ENCODE measurements around the gene ADAM15.

Gene ADAM15

GRCh38 chr1:155022927-155023236 lies 28.2 kb upstream of the ADAM15 start:
- Histone ChIP-seq H3K4me2 (ENCODE audit: low read length) (no peak overlapping the region), H3F3A (ENCODE audit: control insufficient read depth, insufficient read depth) (no peaks in the 10 kb centered on the region), H3K79me2 (ENCODE audit: control insufficient read depth, low read length) (no peaks in the 10 kb centered on the region), H4K20me1 (ENCODE audit: control insufficient read depth, insufficient read depth, low read depth, low read length) (no peaks in the 10 kb centered on the region), H3K9me3 (ENCODE audit: control insufficient read depth, insufficient read depth, low read length) (no peaks in the 10 kb centered on the region), H3K27ac (ENCODE audit: low read depth, low read length) (no peak overlapping the region), H3K9me2 (replicated peaks; ENCODE audit: control insufficient read depth, low read length) (no peaks in the 10 kb centered on the region), H3K27me3 (ENCODE audit: control insufficient read depth, low read length) (peaks cover 13% of the 10 kb centered on the region), H3K36me3 (ENCODE audit: control insufficient read depth, low read length) (no peaks in the 10 kb centered on the region), H3K4me1 (ENCODE audit: control insufficient read depth, low read length) (peaks cover 10% of the 10 kb centered on the region), H3K4me3 (ENCODE audit: low read length) (no peak overlapping the region)
- TF ChIP-seq EZH2phosphoT487 (IDR thresholded peaks at IDR 0.05; ENCODE audit: borderline replicate concordance, low read length) (no peak), CTCF (IDR thresholded peaks at IDR 0.05; ENCODE audit: low read depth, low read length, poor library complexity, severe bottlenecking) (no peak)

GRCh38 chr1:155023627-155024026 lies 27.5 kb upstream of the ADAM15 start:
- H3K27me3 ChIP-seq (ENCODE audit: control insufficient read depth, low read length): peaks cover 13% of the 10 kb centered on the region
- no peak for TF ChIP-seq EZH2phosphoT487 (IDR thresholded peaks at IDR 0.05; ENCODE audit: borderline replicate concordance, low read length)
- TF ChIP-seq CTCF (IDR thresholded peaks at IDR 0.05; ENCODE audit: low read depth, low read length, poor library complexity, severe bottlenecking): no peak
- no peak overlapping the region for H3K27ac ChIP-seq (ENCODE audit: low read depth, low read length)
- H3K4me1 ChIP-seq (ENCODE audit: control insufficient read depth, low read length): peaks cover 2% of the 10 kb centered on the region
- H3F3A ChIP-seq (ENCODE audit: control insufficient read depth, insufficient read depth): no peaks in the 10 kb centered on the region
- no peak overlapping the region for H3K4me3 ChIP-seq (ENCODE audit: low read length)
- H3K4me2 ChIP-seq (ENCODE audit: low read length): no peak overlapping the region
- H3K9me2 ChIP-seq (replicated peaks; ENCODE audit: control insufficient read depth, low read length): no peaks in the 10 kb centered on the region
- H4K20me1 ChIP-seq (ENCODE audit: control insufficient read depth, insufficient read depth, low read depth, low read length): no peaks in the 10 kb centered on the region
- no peaks in the 10 kb centered on the region for H3K79me2 ChIP-seq (ENCODE audit: control insufficient read depth, low read length)
- H3K36me3 ChIP-seq (ENCODE audit: control insufficient read depth, low read length): no peaks in the 10 kb centered on the region
- no peaks in the 10 kb centered on the region for H3K9me3 ChIP-seq (ENCODE audit: control insufficient read depth, insufficient read depth, low read length)

GRCh38 chr1:155024315-155024714 lies 26.8 kb upstream of the ADAM15 start:
- H3K4me3 ChIP-seq (ENCODE audit: low read length): no peak overlapping the region
- H3K27me3 ChIP-seq (ENCODE audit: control insufficient read depth, low read length): peaks cover 13% of the 10 kb centered on the region
- no peaks in the 10 kb centered on the region for H3K9me3 ChIP-seq (ENCODE audit: control insufficient read depth, insufficient read depth, low read length)
- no peak overlapping the region for H3K27ac ChIP-seq (ENCODE audit: low read depth, low read length)
- TF ChIP-seq EZH2phosphoT487 (IDR thresholded peaks at IDR 0.05; ENCODE audit: borderline replicate concordance, low read length) (no peak), CTCF (IDR thresholded peaks at IDR 0.05; ENCODE audit: low read depth, low read length, poor library complexity, severe bottlenecking) (no peak)
- H3K79me2 ChIP-seq (ENCODE audit: control insufficient read depth, low read length): no peaks in the 10 kb centered on the region
- no peaks in the 10 kb centered on the region for H3K9me2 ChIP-seq (replicated peaks; ENCODE audit: control insufficient read depth, low read length)
- H4K20me1 ChIP-seq (ENCODE audit: control insufficient read depth, insufficient read depth, low read depth, low read length): no peaks in the 10 kb centered on the region
- H3K4me1 ChIP-seq (ENCODE audit: control insufficient read depth, low read length): no peaks in the 10 kb centered on the region
- no peaks in the 10 kb centered on the region for H3F3A ChIP-seq (ENCODE audit: control insufficient read depth, insufficient read depth)
- no peak overlapping the region for H3K4me2 ChIP-seq (ENCODE audit: low read length)
- H3K36me3 ChIP-seq (ENCODE audit: control insufficient read depth, low read length): no peaks in the 10 kb centered on the region

GRCh38 chr1:155026154-155026553 lies 25.0 kb upstream of the ADAM15 start:
- no peaks in the 10 kb centered on the region for H3K4me1 ChIP-seq (ENCODE audit: control insufficient read depth, low read length)
- no peaks in the 10 kb centered on the region for H3K9me3 ChIP-seq (ENCODE audit: control insufficient read depth, insufficient read depth, low read length)
- H3K79me2 ChIP-seq (ENCODE audit: control insufficient read depth, low read length): no peaks in the 10 kb centered on the region
- H3K4me2 ChIP-seq (ENCODE audit: low read length): no peak overlapping the region
- H4K20me1 ChIP-seq (ENCODE audit: control insufficient read depth, insufficient read depth, low read depth, low read length): no peaks in the 10 kb centered on the region
- H3K27me3 ChIP-seq (ENCODE audit: control insufficient read depth, low read length): peaks cover 16% of the 10 kb centered on the region
- no peaks in the 10 kb centered on the region for H3K36me3 ChIP-seq (ENCODE audit: control insufficient read depth, low read length)
- H3K4me3 ChIP-seq (ENCODE audit: low read length): no peak overlapping the region
- no peak for TF ChIP-seq CTCF (IDR thresholded peaks at IDR 0.05; ENCODE audit: low read depth, low read length, poor library complexity, severe bottlenecking)
- no peaks in the 10 kb centered on the region for H3F3A ChIP-seq (ENCODE audit: control insufficient read depth, insufficient read depth)
- no peaks in the 10 kb centered on the region for H3K9me2 ChIP-seq (replicated peaks; ENCODE audit: control insufficient read depth, low read length)
- no peak overlapping the region for H3K27ac ChIP-seq (ENCODE audit: low read depth, low read length)

Data from DOHH2 (cell line).